ENCODE data around the gene PBX2. TPM values are rescaled to one million over a fixed set of nuclear protein-coding genes. Genes with fewer than 3 reads are reported as not detected.

PBX2 gene
- total RNA-seq, 4 donors from 2014 or later, result 27.7 to 65.3 (median 34.6) TPM

- ATAC-seq (ENCODE audit: low FRiP score) (no peak), DNase-seq (ENCODE audit: low spot score) (no peak)
- TF ChIP-seq, protein P1, sequence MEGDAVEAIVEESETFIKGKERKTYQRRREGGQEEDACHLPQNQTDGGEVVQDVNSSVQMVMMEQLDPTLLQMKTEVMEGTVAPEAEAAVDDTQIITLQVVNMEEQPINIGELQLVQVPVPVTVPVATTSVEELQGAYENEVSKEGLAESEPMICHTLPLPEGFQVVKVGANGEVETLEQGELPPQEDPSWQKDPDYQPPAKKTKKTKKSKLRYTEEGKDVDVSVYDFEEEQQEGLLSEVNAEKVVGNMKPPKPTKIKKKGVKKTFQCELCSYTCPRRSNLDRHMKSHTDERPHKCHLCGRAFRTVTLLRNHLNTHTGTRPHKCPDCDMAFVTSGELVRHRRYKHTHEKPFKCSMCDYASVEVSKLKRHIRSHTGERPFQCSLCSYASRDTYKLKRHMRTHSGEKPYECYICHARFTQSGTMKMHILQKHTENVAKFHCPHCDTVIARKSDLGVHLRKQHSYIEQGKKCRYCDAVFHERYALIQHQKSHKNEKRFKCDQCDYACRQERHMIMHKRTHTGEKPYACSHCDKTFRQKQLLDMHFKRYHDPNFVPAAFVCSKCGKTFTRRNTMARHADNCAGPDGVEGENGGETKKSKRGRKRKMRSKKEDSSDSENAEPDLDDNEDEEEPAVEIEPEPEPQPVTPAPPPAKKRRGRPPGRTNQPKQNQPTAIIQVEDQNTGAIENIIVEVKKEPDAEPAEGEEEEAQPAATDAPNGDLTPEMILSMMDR (IDR thresholded peaks at IDR 0.05), result no peak
These were observed 6.4 kb downstream of the PBX2 start for GRCh38 chr6:32183483-32184083.

GRCh38 chr6:32183030-32183429, 7.0 kb downstream of the PBX2 start:
- TF ChIP-seq, protein P1 (IDR thresholded peaks at IDR 0.05), result no peak
- ATAC-seq (ENCODE audit: low FRiP score), result no peak

DNA sequence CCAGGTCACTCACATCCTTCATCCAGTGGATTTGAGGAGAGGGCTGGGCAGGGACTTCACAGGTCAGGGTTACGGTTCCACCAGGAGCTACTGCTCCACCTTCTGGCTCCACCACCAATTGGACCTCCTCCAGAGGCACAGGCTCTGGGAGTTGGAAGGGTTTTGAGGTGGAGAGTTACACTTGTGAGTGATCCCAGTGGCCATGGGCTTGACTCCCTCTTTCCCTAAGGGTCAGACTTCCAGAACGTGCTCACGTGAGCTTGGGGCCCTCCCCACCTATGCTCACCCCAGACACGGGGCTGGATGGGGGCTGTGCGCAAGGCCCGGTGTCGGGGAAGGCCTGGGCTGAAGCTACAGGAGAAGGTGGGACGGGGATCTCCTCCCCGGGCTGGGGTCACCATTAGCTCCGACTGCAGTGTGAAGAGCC, 7.4 kb downstream of the PBX2 start:
- TF ChIP-seq, protein P1 (IDR thresholded peaks at IDR 0.05), result no peak
- ATAC-seq (ENCODE audit: low FRiP score) (no peak), DNase-seq (ENCODE audit: low spot score) (no peak)

More at GRCh38 chr6:32183030-32183429, 7.0 kb downstream of the PBX2 start:
- no peak for DNase-seq (ENCODE audit: low spot score)

DNA sequence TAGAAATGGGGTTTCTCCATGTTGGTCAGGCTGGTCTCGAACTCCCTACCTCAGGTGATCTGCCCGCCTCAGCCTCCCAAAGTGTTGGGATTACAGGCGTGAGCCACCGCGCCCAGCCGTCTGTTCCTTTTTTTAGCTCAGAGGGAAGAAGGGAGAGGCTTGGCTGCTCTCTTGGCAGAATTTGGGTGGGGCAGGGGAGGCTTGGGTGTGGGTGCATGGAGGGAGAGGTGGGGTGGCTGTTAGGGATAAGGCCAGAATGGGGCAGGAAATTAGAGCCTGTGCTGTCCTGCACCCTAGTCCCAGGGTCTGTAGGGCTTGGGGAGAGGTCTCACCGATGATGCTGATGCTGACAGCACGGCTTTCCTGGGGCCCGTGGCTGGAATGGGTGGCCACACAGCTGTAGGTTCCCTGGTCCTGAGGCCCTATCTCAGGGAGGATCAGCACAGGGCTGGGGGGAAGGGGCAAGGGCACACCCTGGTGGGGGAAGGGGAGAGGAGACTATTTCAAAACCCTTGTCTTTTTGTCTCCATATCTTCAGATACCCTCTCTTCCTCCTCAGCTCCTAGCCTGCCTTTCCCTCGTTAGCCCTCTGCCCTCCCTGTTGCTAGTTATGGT, 8.0 kb downstream of the PBX2 start:
- ATAC-seq (ENCODE audit: low FRiP score) (no peak), DNase-seq (ENCODE audit: low spot score) (no peak)
- TF ChIP-seq, protein P1 (IDR thresholded peaks at IDR 0.05), result no peak

GRCh38 chr6:32181148-32181702, 8.8 kb downstream of the PBX2 start:
- TF ChIP-seq, protein P1 (IDR thresholded peaks at IDR 0.05), result no peak
- no peak for ATAC-seq (ENCODE audit: low FRiP score)
- DNase-seq (ENCODE audit: low spot score), result no peak

DNA sequence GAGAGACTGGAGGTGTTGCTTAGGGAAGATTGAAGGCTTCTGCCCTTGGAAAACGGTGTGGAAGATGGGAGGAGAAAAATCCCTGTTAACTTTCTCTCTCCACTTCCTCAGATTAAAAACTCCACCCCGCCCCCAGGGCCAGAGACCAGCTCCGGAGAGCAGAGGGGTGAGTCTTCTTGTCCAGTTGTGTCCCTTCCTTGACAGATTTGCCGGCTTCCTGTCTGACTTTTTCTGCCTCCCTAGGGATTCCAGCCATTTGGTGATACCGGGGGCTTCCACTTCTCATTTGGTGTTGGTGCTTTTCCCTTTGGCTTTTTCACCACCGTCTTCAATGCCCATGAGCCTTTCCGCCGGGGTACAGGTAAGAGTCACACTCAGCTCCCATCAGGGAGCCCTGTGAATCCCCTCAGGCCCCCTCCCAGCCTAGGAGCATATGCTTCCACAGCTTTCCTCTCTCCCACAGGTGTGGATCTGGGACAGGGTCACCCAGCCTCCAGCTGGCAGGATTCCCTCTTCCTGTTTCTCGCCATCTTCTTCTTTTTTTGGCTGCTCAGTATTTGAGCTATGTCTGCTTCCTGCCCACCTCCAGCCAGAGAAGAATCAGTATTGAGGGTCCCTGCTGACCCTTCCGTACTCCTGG, 10.1 kb downstream of the PBX2 start:
- DNase-seq (ENCODE audit: low spot score), result no peak
- no peak for ATAC-seq (ENCODE audit: low FRiP score)
- TF ChIP-seq, protein P1 (IDR thresholded peaks at IDR 0.05), result no peak
